ENCODE measurements around the gene TBCK.

TBCK gene

GRCh38 chr4:106299977-106300376, 16.0 kb downstream of the TBCK start:
- TF ChIP-seq ZFX (IDR thresholded peaks at IDR 0.05) (no peak), CTCF (conservative IDR thresholded peaks at IDR 0.05) (no peak)
- no peak overlapping the region for H3K27ac ChIP-seq

DNA sequence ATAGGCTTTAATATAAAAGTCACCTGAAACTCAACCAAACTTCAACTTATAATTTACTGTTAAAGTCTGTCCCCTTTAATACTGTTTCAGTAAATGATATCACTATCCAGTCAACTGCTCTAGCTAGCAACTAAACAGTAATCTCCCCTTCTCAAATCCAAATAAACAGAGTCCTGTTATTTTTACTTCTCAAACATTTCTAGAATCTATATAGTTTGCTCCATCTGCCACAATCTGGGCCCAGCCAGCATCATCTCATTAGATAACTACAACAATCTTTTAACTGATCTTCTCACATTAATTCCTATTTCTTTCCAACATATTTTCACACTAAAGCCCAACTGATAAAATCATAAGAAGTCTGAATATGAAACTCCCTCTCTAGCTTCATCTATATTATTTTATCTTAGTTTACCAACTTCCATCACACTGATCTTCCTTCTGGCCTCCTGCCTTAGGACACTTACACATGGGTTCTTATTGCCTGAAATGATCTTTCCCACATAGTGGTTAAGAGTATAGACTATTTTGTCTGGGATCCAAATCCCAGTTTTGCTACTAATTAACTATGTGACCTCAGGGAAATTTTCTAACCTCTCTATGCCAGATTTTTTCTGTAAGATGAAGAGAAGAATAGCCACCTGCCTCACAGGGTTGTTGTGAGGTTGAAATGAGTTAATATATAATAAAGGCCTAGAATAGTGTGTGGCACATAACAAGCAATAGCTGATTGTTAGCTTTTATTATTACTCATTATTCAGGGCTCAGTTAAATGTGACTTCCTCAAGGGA, 18.6 kb downstream of the TBCK start:
- TF ChIP-seq CTCF (conservative IDR thresholded peaks at IDR 0.05) = no peak
- no peak for TF ChIP-seq ZFX (IDR thresholded peaks at IDR 0.05)
- H3K27ac ChIP-seq = no peak overlapping the region

- TF ChIP-seq ZFX (IDR thresholded peaks at IDR 0.05) = no peak
- TF ChIP-seq CTCF (conservative IDR thresholded peaks at IDR 0.05) = no peak
- no peak overlapping the region for H3K27ac ChIP-seq
Measured at GRCh38 chr4:106294062-106294461, 21.9 kb downstream of the TBCK start.

GRCh38 chr4:106291678-106292077, 24.3 kb downstream of the TBCK start:
- H3K27ac ChIP-seq = no peak overlapping the region
- TF ChIP-seq CTCF (conservative IDR thresholded peaks at IDR 0.05) (no peak), ZFX (IDR thresholded peaks at IDR 0.05) (no peak)

- TF ChIP-seq CTCF (conservative IDR thresholded peaks at IDR 0.05) = no peak
- TF ChIP-seq ZFX (IDR thresholded peaks at IDR 0.05) = no peak
- H3K27ac ChIP-seq = no peak overlapping the region
Measured at GRCh38 chr4:106289737-106290136, 26.3 kb downstream of the TBCK start.

DNA sequence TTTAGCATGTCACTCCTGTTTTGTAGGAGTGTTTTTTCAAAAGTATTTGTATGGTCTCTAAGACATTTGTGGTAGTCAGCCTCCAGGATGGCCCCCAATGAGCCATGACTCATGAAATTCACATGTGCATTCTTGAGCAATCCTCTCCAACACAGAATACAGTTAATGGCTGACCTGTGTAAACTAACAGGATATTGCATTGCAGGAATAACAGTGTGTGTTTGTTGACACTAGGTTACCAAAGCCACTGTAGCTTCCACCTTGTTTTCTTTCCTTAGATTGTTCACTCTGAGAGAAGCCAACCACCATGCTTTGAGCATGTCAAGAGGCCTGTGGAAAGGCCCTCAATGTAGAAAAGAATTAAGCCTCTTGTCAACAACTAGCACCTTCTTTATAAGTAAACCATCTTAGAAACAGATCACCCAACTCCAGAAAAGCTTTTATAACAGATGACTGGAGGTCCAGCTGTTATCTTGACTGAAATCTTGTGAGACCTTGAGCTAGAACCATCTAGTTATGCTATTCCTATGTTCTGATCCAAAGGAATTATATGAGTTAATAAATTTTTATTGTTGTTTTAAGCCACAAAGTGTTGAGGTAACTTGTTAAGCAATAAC, 28.5 kb downstream of the TBCK start:
- TF ChIP-seq CTCF (conservative IDR thresholded peaks at IDR 0.05) (no peak), ZFX (IDR thresholded peaks at IDR 0.05) (no peak)
- H3K27ac ChIP-seq = no peak overlapping the region

DNA sequence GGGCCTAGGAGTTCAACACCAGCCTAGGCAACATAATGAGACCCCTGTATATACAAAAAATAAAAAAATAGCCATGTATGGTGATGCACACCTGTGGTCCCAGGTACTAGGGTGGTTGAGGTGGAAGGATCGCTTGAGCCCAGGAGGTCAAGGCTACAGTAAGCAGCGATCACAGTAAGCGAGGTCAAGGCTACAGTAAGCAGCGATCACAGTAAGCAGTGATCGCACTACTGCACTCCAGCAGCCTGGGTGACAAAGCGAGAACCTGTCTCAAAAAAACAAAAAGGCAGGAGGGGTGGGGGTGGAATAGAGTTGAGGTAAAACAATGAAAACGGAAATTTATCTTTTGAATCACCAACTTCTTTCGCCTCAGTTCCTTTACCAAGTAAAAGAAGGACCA, 29.4 kb downstream of the TBCK start:
- H3K27ac ChIP-seq = no peak overlapping the region
- TF ChIP-seq CTCF (conservative IDR thresholded peaks at IDR 0.05) = no peak
- TF ChIP-seq ZFX (IDR thresholded peaks at IDR 0.05) = no peak
